Activated CD4-positive, alpha-beta T cell treated with anti-CD3 and anti-CD28 coated beads, Interleukin-2, amount 10 ng/mL, durations not matched to agents 7 days and 5 days (primary cell): Measurements from ENCODE around the gene TCEA2. TPM values are rescaled to one million over a fixed set of nuclear protein-coding genes. Genes with fewer than 3 reads are reported as not detected.

Source experiments
- CTCF ChIA-PET: fragments of 350-600 bp; sonication (Branson Sonifier 250); formaldehyde crosslinking; loops from one replicate; lab custom pipeline; 2021; ENCODE audit warnings: antibody characterized with exemption; lab: Charles Lee
- POLR2A ChIA-PET: fragments of 350-600 bp; sonication (Branson Sonifier 250); formaldehyde crosslinking; loops from one replicate; lab custom pipeline; 2021; ENCODE audit warnings: antibody characterized with exemption; lab: Charles Lee
- DNase-seq: peaks from one replicate; pipeline ENCODE4 v3.0.0-alpha.2; 2020
- H3K27ac Mint-ChIP-seq: one replicate; pipeline ENCODE4 v1.8.0; 2021; ENCODE audit warnings: mild to moderate bottlenecking, moderate library complexity, mixed read lengths
- H3K27me3 Mint-ChIP-seq: one replicate; pipeline ENCODE4 v1.8.0; 2021; ENCODE audit warnings: mixed read lengths
- H3K36me3 Mint-ChIP-seq: one replicate; pipeline ENCODE4 v1.8.0; 2021; ENCODE audit warnings: low read depth, mixed read lengths
- H3K4me1 Mint-ChIP-seq: one replicate; pipeline ENCODE4 v1.8.0; 2021; ENCODE audit warnings: mixed read lengths
- H3K4me3 Mint-ChIP-seq: one replicate; pipeline ENCODE4 v1.8.0; 2021; ENCODE audit warnings: mild to moderate bottlenecking, moderate library complexity, mixed read lengths
- H3K9me3 Mint-ChIP-seq: one replicate; pipeline ENCODE4 v1.8.0; 2021; ENCODE audit warnings: mixed read lengths
- total RNA-seq, 2 experiments: library from RNA; stranded (reverse); gene quantifications; one replicate each; pipeline ENCODE4 v1.2.3, GENCODE V29; 2021

Gene TCEA2
- total RNA-seq, 2 experiments from 2014 or later: 47.6 to 57.9 TPM

- CTCF ChIA-PET: interaction anchor here (0.6 to 1.4 kb wide), 2 partner anchors 120 to 179 kb away, joined by 3 to 5 read pairs; no protein-coding TSS in a partner anchor
- Mint-ChIP-seq H3K27ac (no peak within 1 kb of the TSS), H3K4me1 (peaks cover 3% of the 10 kb centered on the region), H3K27me3 (peaks cover 14% of the 10 kb centered on the region), H3K9me3 (no peaks in the 10 kb centered on the region), H3K4me3 (no peak within 1 kb of the TSS), H3K36me3 (no peaks in the 10 kb centered on the region)
- POLR2A ChIA-PET: no interaction called here
- DNase-seq: no peak
Measured at GRCh38 chr20:64106981-64107735, 44.2 kb downstream of the TCEA2 start, which contains the start of gene NPBWR2. Gene NPBWR2, minus strand, starts transcription at chr20:64107565. Its CDS starts 734 bp downstream, at chr20:64106831.

GRCh38 chr20:64107736-64108457 is 44.9 kb downstream of the TCEA2 start:
- Mint-ChIP-seq H3K36me3 (no peaks in the 10 kb centered on the region), H3K27me3 (peaks cover 10% of the 10 kb centered on the region), H3K4me1 (no peaks in the 10 kb centered on the region), H3K27ac (no peak overlapping the region), H3K4me3 (no peak overlapping the region), H3K9me3 (no peaks in the 10 kb centered on the region)
- peak; percentile 4 for DNase-seq
- ChIA-PET POLR2A (no interaction called here), CTCF (interaction anchor here (0.6 to 1.4 kb wide), 3 partner anchors 24 to 178 kb away, joined by 3 to 5 read pairs (median 3); partner anchors contain the start of gene LKAAEAR1)

- Mint-ChIP-seq H3K27ac (no peak overlapping the region), H3K4me3 (no peak overlapping the region), H3K4me1 (no peaks in the 10 kb centered on the region), H3K27me3 (no peaks in the 10 kb centered on the region), H3K36me3 (no peaks in the 10 kb centered on the region), H3K9me3 (no peaks in the 10 kb centered on the region)
- ChIA-PET POLR2A (interaction anchor here (0.6 kb wide), 1 partner anchor 198 kb away, joined by 5 read pairs; no protein-coding TSS in a partner anchor), CTCF (interaction anchor here (1.3 to 1.5 kb wide), 3 partner anchors 12 to 177 kb away, joined by 4 read pairs; no protein-coding TSS in a partner anchor)
- DNase-seq: peak; percentile 3
Measured at GRCh38 chr20:64108731-64109681, 46.0 kb downstream of the TCEA2 start.

GRCh38 chr20:64109831-64110391 is 46.9 kb downstream of the TCEA2 start:
- H3K9me3 Mint-ChIP-seq: no peaks in the 10 kb centered on the region
- POLR2A ChIA-PET: interaction anchor here (0.6 kb wide), 1 partner anchor 199 kb away, joined by 5 read pairs; no protein-coding TSS in a partner anchor
- DNase-seq: peak; percentile 3
- no peaks in the 10 kb centered on the region for H3K27me3 Mint-ChIP-seq
- H3K27ac Mint-ChIP-seq: no peak overlapping the region
- no peak overlapping the region for H3K4me3 Mint-ChIP-seq
- no peaks in the 10 kb centered on the region for H3K36me3 Mint-ChIP-seq
- no peaks in the 10 kb centered on the region for H3K4me1 Mint-ChIP-seq
- CTCF ChIA-PET: interaction anchor here (1.3 to 1.5 kb wide), 3 partner anchors 11 to 176 kb away, joined by 4 read pairs; no protein-coding TSS in a partner anchor

- ChIA-PET POLR2A (no interaction called here), CTCF (interaction anchor here (1.3 to 1.5 kb wide), 3 partner anchors 10 to 176 kb away, joined by 4 read pairs; no protein-coding TSS in a partner anchor)
- Mint-ChIP-seq H3K9me3 (no peaks in the 10 kb centered on the region), H3K4me3 (no peak overlapping the region), H3K36me3 (no peaks in the 10 kb centered on the region), H3K27me3 (no peaks in the 10 kb centered on the region), H3K27ac (no peak overlapping the region), H3K4me1 (no peaks in the 10 kb centered on the region)
- peak; percentile 5 for DNase-seq
Measured at GRCh38 chr20:64110411-64111068, 47.5 kb downstream of the TCEA2 start.

DNA sequence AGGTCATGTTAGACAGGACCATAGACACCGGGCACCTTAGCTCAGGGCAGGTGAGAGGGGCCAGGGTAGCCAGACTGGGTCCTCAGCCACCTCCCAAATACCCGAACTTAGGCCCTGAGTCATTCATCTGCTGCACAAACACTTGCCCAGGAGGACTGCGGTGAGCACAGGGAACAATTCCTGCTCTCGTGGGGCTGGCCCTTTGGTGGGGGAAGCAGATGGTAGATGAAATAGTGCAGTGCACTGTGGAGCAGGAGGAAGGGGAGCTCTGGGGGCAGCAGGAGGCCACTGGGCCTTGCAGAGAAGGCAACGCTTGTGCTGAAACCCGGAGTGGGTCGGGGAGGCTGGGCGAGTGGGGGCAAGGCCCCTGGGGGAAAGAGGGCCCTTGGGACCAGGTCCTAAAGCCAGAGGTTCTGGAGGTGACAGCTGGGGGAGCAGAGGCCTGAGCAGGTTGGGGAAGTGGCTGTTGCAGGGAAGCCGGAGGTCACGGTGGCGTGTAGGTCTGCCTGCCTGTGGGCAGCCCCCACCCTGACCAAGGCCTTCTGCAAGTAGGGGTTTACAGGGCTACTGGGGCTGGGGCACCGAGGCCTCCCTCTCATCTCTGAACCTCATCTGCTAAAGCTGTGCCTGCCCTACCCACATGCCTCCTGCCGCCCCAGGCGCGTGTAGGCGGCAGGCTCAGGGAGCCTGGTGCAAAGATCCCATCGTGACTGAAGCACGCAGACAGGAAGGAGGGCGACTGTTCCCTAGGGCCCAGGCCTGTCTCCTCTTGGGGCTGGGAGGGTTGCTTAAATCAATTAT is 49.0 kb downstream of the TCEA2 start:
- H3K4me1 Mint-ChIP-seq: no peaks in the 10 kb centered on the region
- no peaks in the 10 kb centered on the region for H3K36me3 Mint-ChIP-seq
- H3K4me3 Mint-ChIP-seq: no peak overlapping the region
- DNase-seq: peak; percentile 4
- POLR2A ChIA-PET: no interaction called here
- H3K27me3 Mint-ChIP-seq: no peaks in the 10 kb centered on the region
- H3K27ac Mint-ChIP-seq: no peak overlapping the region
- CTCF ChIA-PET: interaction anchor here (0.5 to 1.2 kb wide), 3 partner anchors 9 to 1210 kb away, joined by 3 read pairs; no protein-coding TSS in a partner anchor
- no peaks in the 10 kb centered on the region for H3K9me3 Mint-ChIP-seq

- no peak overlapping the region for H3K27ac Mint-ChIP-seq
- POLR2A ChIA-PET: no interaction called here
- no peaks in the 10 kb centered on the region for H3K4me1 Mint-ChIP-seq
- H3K27me3 Mint-ChIP-seq: no peaks in the 10 kb centered on the region
- H3K4me3 Mint-ChIP-seq: no peak overlapping the region
- H3K36me3 Mint-ChIP-seq: no peaks in the 10 kb centered on the region
- peak; percentile 4 for DNase-seq
- CTCF ChIA-PET: interaction anchor here (1.1 kb wide), 1 partner anchor 12 kb away, joined by 3 read pairs; no protein-coding TSS in a partner anchor
- no peaks in the 10 kb centered on the region for H3K9me3 Mint-ChIP-seq
Measured at GRCh38 chr20:64112691-64113443, 49.9 kb downstream of the TCEA2 start.

- no peaks in the 10 kb centered on the region for H3K27me3 Mint-ChIP-seq
- no peaks in the 10 kb centered on the region for H3K9me3 Mint-ChIP-seq
- no peaks in the 10 kb centered on the region for H3K4me1 Mint-ChIP-seq
- no peak overlapping the region for H3K27ac Mint-ChIP-seq
- ChIA-PET CTCF (no interaction called here), POLR2A (no interaction called here)
- DNase-seq: no peak
- H3K4me3 Mint-ChIP-seq: no peak overlapping the region
- H3K36me3 Mint-ChIP-seq: no peaks in the 10 kb centered on the region
Measured at GRCh38 chr20:64113444-64113775, 50.4 kb downstream of the TCEA2 start.

- POLR2A ChIA-PET: no interaction called here
- DNase-seq: peak; percentile 4
- no peak overlapping the region for H3K27ac Mint-ChIP-seq
- H3K36me3 Mint-ChIP-seq: no peaks in the 10 kb centered on the region
- no peaks in the 10 kb centered on the region for H3K27me3 Mint-ChIP-seq
- CTCF ChIA-PET: no interaction called here
- no peaks in the 10 kb centered on the region for H3K9me3 Mint-ChIP-seq
- no peaks in the 10 kb centered on the region for H3K4me1 Mint-ChIP-seq
- H3K4me3 Mint-ChIP-seq: no peak overlapping the region
Measured at GRCh38 chr20:64113796-64114355, 50.9 kb downstream of the TCEA2 start.

GRCh38 chr20:64114356-64114971 is 51.5 kb downstream of the TCEA2 start:
- ChIA-PET POLR2A (no interaction called here), CTCF (interaction anchor here (0.6 to 1.8 kb wide), 2 partner anchors 13 to 125 kb away, joined by 3 to 10 read pairs; no protein-coding TSS in a partner anchor)
- H3K36me3 Mint-ChIP-seq: no peaks in the 10 kb centered on the region
- H3K27me3 Mint-ChIP-seq: no peaks in the 10 kb centered on the region
- peak; percentile 3 for DNase-seq
- H3K27ac Mint-ChIP-seq: no peak overlapping the region
- no peaks in the 10 kb centered on the region for H3K9me3 Mint-ChIP-seq
- H3K4me1 Mint-ChIP-seq: no peaks in the 10 kb centered on the region
- no peak overlapping the region for H3K4me3 Mint-ChIP-seq
